HG02763 (cell line): ENCODE data around the gene TBCC.

Experiments
- ATAC-seq: cut with Tn5 transposase; IDR thresholded peaks from one replicate; pipeline ENCODE4 v1.9.1; 2021; ENCODE audit warnings: mild to moderate bottlenecking, moderate library complexity; ENCODE audit not compliant: unreplicated experiment

The TBCC gene

GRCh38 chr6:42697268-42697655 is 48.6 kb downstream of the TBCC start:
- ATAC-seq: no peak

GRCh38 chr6:42696526-42697267 is 49.2 kb downstream of the TBCC start:
- no peak for ATAC-seq

GRCh38 chr6:42694586-42694985 is 51.3 kb downstream of the TBCC start:
- ATAC-seq: no peak
